GM12873 (cell line): Measurements from ENCODE around the gene TREM1.

Source experiments
- TF ChIP-seq, protein P1 (sequence below): IDR thresholded peaks from 2 replicates; pipeline ENCODE4 v1.5.1; 2012; ENCODE audit warnings: low read depth, mild to moderate bottlenecking, moderate library complexity, low read length, control low read depth; ENCODE audit not compliant: insufficient read depth; ENCODE audit errors: missing control alignments

Gene TREM1

GRCh38 chr6:41226752-41227151 lies 59.7 kb downstream of the TREM1 start:
- TF ChIP-seq, protein P1, sequence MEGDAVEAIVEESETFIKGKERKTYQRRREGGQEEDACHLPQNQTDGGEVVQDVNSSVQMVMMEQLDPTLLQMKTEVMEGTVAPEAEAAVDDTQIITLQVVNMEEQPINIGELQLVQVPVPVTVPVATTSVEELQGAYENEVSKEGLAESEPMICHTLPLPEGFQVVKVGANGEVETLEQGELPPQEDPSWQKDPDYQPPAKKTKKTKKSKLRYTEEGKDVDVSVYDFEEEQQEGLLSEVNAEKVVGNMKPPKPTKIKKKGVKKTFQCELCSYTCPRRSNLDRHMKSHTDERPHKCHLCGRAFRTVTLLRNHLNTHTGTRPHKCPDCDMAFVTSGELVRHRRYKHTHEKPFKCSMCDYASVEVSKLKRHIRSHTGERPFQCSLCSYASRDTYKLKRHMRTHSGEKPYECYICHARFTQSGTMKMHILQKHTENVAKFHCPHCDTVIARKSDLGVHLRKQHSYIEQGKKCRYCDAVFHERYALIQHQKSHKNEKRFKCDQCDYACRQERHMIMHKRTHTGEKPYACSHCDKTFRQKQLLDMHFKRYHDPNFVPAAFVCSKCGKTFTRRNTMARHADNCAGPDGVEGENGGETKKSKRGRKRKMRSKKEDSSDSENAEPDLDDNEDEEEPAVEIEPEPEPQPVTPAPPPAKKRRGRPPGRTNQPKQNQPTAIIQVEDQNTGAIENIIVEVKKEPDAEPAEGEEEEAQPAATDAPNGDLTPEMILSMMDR, result no peak

GRCh38 chr6:41224800-41225199 lies 61.7 kb downstream of the TREM1 start:
- TF ChIP-seq, protein P1, result no peak
